ENCODE measurements around the gene KRTAP3-2. TPM values are rescaled to one million over a fixed set of nuclear protein-coding genes. Genes with fewer than 3 reads are reported as not detected.
"Not testable (repeated sequence)": the region's sequence is repeated elsewhere in the genome, so short reads cannot be mapped to it uniquely, and the experiment has no call there.

KRTAP3-2 gene
- total and polyA plus RNA-seq, 4 donors: 0.94 TPM; not detected in 3

GRCh38 chr17:41042953-41043352 is 43.2 kb upstream of the KRTAP3-2 start:
- H3K36me3 ChIP-seq (ENCODE audit: control insufficient read depth in 4 of 4, insufficient read depth in 4 of 4, low read length in 4 of 4): no peaks in the 10 kb centered on the region
- DNase-seq (no peak), ATAC-seq (ENCODE audit: insufficient read depth, low FRiP score) (no peak)
- 89 to 97% methylated on average over 1 of the region's 1 CpG for WGBS, 2 donors
- no peaks in the 10 kb centered on the region for H3K4me1 ChIP-seq (ENCODE audit: control insufficient read depth in 5 of 5, insufficient read depth in 5 of 5, low read length in 5 of 5)
- H3K9ac ChIP-seq (ENCODE audit: insufficient read depth in 1 of 2, low read length in 2 of 2): no peak overlapping the region
- H3K27ac ChIP-seq (ENCODE audit: low read depth in 1 of 2, low read length in 1 of 2): no peak overlapping the region
- H3K27me3 ChIP-seq (ENCODE audit: control insufficient read depth in 3 of 3, insufficient read depth in 3 of 3, low read length in 2 of 3): peaks cover 0 to 2% (median 0%) of the 10 kb centered on the region in 3 donors
- H3K9me3 ChIP-seq (ENCODE audit: control insufficient read depth in 4 of 4, insufficient read depth in 3 of 4, low read length in 3 of 4): peaks cover 0 to 3% (median 0%) of the 10 kb centered on the region in 4 donors
- no peak overlapping the region for H3K4me3 ChIP-seq
- TF ChIP-seq CTCF (IDR thresholded peaks at IDR 0.05; ENCODE audit: control extremely low read depth, extremely low read depth): no peak

- H3K4me1 ChIP-seq (ENCODE audit: control insufficient read depth in 5 of 5, insufficient read depth in 5 of 5, low read length in 5 of 5); H3K36me3 ChIP-seq (ENCODE audit: control insufficient read depth in 4 of 4, insufficient read depth in 4 of 4, low read length in 4 of 4); DNase-seq; H3K9ac ChIP-seq (ENCODE audit: insufficient read depth in 1 of 2, low read length in 2 of 2); H3K27ac ChIP-seq (ENCODE audit: low read depth in 1 of 2, low read length in 1 of 2); H3K9me3 ChIP-seq (ENCODE audit: control insufficient read depth in 4 of 4, insufficient read depth in 3 of 4, low read length in 3 of 4); ATAC-seq (ENCODE audit: insufficient read depth, low FRiP score); H3K27me3 ChIP-seq (ENCODE audit: control insufficient read depth in 3 of 3, insufficient read depth in 3 of 3, low read length in 2 of 3); H3K4me3 ChIP-seq: not testable (repeated sequence)
- WGBS, 2 donors: 75 to 92% methylated on average over 13 to 14 of the region's 14 CpGs
Measured at GRCh38 chr17:41040783-41041571, 41.3 kb upstream of the KRTAP3-2 start, which contains the start of gene KRTAP1-1. TSS of gene KRTAP1-1 (minus strand) at chr17:41041450. CDS start at chr17:41041397, 53 bp downstream.

DNA sequence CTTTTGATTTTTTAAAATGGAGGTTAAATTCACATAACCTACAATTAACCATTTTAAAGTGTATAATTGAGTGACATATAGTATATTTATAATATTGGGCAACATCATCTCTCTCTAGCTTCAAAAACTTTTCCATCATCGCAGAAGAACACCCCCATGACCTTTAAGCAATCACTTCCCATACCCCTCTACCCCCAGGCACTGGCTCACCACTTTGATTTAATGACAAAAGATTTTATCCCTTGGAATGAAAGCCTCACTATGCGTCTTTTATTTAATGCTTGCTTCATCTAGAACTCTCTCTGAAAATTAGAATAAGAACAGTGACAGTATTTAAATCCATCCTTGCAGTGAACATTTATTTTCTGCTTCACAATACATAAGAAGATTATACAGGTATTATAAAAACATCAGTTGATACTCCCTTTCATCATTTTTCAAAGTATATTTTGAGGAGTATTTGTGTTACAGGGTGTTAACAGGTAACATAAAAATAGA is 38.2 kb upstream of the KRTAP3-2 start:
- ATAC-seq (ENCODE audit: insufficient read depth, low FRiP score) (no peak), DNase-seq (no peak)
- no peak overlapping the region for H3K9ac ChIP-seq (ENCODE audit: insufficient read depth in 1 of 2, low read length in 2 of 2)
- no peak for TF ChIP-seq CTCF (IDR thresholded peaks at IDR 0.05; ENCODE audit: control extremely low read depth, extremely low read depth)
- H3K27ac ChIP-seq (ENCODE audit: low read depth in 1 of 2, low read length in 1 of 2): no peak overlapping the region
- no peaks in the 10 kb centered on the region for H3K9me3 ChIP-seq (ENCODE audit: control insufficient read depth in 4 of 4, insufficient read depth in 3 of 4, low read length in 3 of 4)
- 75 to 86% methylated on average over 2 of the region's 2 CpGs for WGBS, 2 donors
- no peaks in the 10 kb centered on the region for H3K4me1 ChIP-seq (ENCODE audit: control insufficient read depth in 5 of 5, insufficient read depth in 5 of 5, low read length in 5 of 5)
- H3K4me3 ChIP-seq: no peak overlapping the region
- peaks cover 0 to 3% (median 0%) of the 10 kb centered on the region in 3 donors for H3K27me3 ChIP-seq (ENCODE audit: control insufficient read depth in 3 of 3, insufficient read depth in 3 of 3, low read length in 2 of 3)
- H3K36me3 ChIP-seq (ENCODE audit: control insufficient read depth in 4 of 4, insufficient read depth in 4 of 4, low read length in 4 of 4): no peaks in the 10 kb centered on the region

GRCh38 chr17:41034346-41034935 is 34.7 kb upstream of the KRTAP3-2 start, which contains the start of gene KRTAP1-3:
TSS of gene KRTAP1-3 (minus strand) at chr17:41034874. CDS start at chr17:41034821, 53 bp downstream.
- not testable (repeated sequence) for DNase-seq; H3K27me3 ChIP-seq (ENCODE audit: control insufficient read depth in 3 of 3, insufficient read depth in 3 of 3, low read length in 2 of 3); H3K36me3 ChIP-seq (ENCODE audit: control insufficient read depth in 4 of 4, insufficient read depth in 4 of 4, low read length in 4 of 4); H3K4me1 ChIP-seq (ENCODE audit: control insufficient read depth in 5 of 5, insufficient read depth in 5 of 5, low read length in 5 of 5); ATAC-seq (ENCODE audit: insufficient read depth, low FRiP score); H3K4me3 ChIP-seq; H3K27ac ChIP-seq (ENCODE audit: low read depth in 1 of 2, low read length in 1 of 2); H3K9me3 ChIP-seq (ENCODE audit: control insufficient read depth in 4 of 4, insufficient read depth in 3 of 4, low read length in 3 of 4); H3K9ac ChIP-seq (ENCODE audit: insufficient read depth in 1 of 2, low read length in 2 of 2)
- 83 to 93% methylated on average over 7 to 10 of the region's 10 CpGs for WGBS, 2 donors
